ENCODE measurements around the gene GULP1. TPM values are rescaled to one million over a fixed set of nuclear protein-coding genes. Genes with fewer than 3 reads are reported as not detected.
"Not testable (repeated sequence)": the region's sequence is repeated elsewhere in the genome, so short reads cannot be mapped to it uniquely, and the experiment has no call there.

Gene GULP1
- total RNA-seq, 1 donor from 2014 or later = 21.9 TPM

- no peaks in the 10 kb centered on the region for H3K4me1 ChIP-seq (ENCODE audit: control insufficient read depth in 3 of 3, insufficient read depth in 3 of 3, low read length in 3 of 3)
- no peaks in the 10 kb centered on the region for H3K36me3 ChIP-seq (ENCODE audit: control insufficient read depth in 3 of 3, insufficient read depth in 3 of 3, low read length in 3 of 3)
- H3K9ac ChIP-seq (ENCODE audit: low read depth in 1 of 3, low read length in 3 of 3) = no peak overlapping the region
- no peak overlapping the region for H3K27ac ChIP-seq (ENCODE audit: low read depth, low read length)
- no peak overlapping the region for H3K4me3 ChIP-seq (ENCODE audit: low read length in 3 of 3)
- no peaks in the 10 kb centered on the region for H3K9me3 ChIP-seq (ENCODE audit: control insufficient read depth in 3 of 3, low read length in 3 of 3)
- no peaks in the 10 kb centered on the region for H3K27me3 ChIP-seq (ENCODE audit: control insufficient read depth in 3 of 3, insufficient read depth in 3 of 3, low read length in 3 of 3)
These were observed 159.2 kb downstream of the GULP1 start for GRCh38 chr2:188450732-188451483.

GRCh38 chr2:188452084-188452483, 160.4 kb downstream of the GULP1 start:
- Histone ChIP-seq H3K36me3 (ENCODE audit: control insufficient read depth in 3 of 3, insufficient read depth in 3 of 3, low read length in 3 of 3) (no peaks in the 10 kb centered on the region), H3K27ac (ENCODE audit: low read depth, low read length) (no peak overlapping the region), H3K27me3 (ENCODE audit: control insufficient read depth in 3 of 3, insufficient read depth in 3 of 3, low read length in 3 of 3) (no peaks in the 10 kb centered on the region), H3K4me1 (ENCODE audit: control insufficient read depth in 3 of 3, insufficient read depth in 3 of 3, low read length in 3 of 3) (no peaks in the 10 kb centered on the region), H3K4me3 (ENCODE audit: low read length in 3 of 3) (no peak overlapping the region), H3K9ac (ENCODE audit: low read depth in 1 of 3, low read length in 3 of 3) (no peak overlapping the region), H3K9me3 (ENCODE audit: control insufficient read depth in 3 of 3, low read length in 3 of 3) (no peaks in the 10 kb centered on the region)

- Histone ChIP-seq H3K4me3 (ENCODE audit: low read length in 3 of 3) (no peak overlapping the region), H3K27ac (ENCODE audit: low read depth, low read length) (no peak overlapping the region), H3K27me3 (ENCODE audit: control insufficient read depth in 3 of 3, insufficient read depth in 3 of 3, low read length in 3 of 3) (no peaks in the 10 kb centered on the region), H3K36me3 (ENCODE audit: control insufficient read depth in 3 of 3, insufficient read depth in 3 of 3, low read length in 3 of 3) (no peaks in the 10 kb centered on the region), H3K9ac (ENCODE audit: low read depth in 1 of 3, low read length in 3 of 3) (no peak overlapping the region), H3K4me1 (ENCODE audit: control insufficient read depth in 3 of 3, insufficient read depth in 3 of 3, low read length in 3 of 3) (no peaks in the 10 kb centered on the region), H3K9me3 (ENCODE audit: control insufficient read depth in 3 of 3, low read length in 3 of 3) (no peaks in the 10 kb centered on the region)
These were observed 164.6 kb downstream of the GULP1 start for GRCh38 chr2:188456114-188456909.

GRCh38 chr2:188459061-188459460, 167.4 kb downstream of the GULP1 start:
- no peaks in the 10 kb centered on the region for H3K27me3 ChIP-seq (ENCODE audit: control insufficient read depth in 3 of 3, insufficient read depth in 3 of 3, low read length in 3 of 3)
- H3K9ac ChIP-seq (ENCODE audit: low read depth in 1 of 3, low read length in 3 of 3) = no peak overlapping the region
- no peaks in the 10 kb centered on the region for H3K4me1 ChIP-seq (ENCODE audit: control insufficient read depth in 3 of 3, insufficient read depth in 3 of 3, low read length in 3 of 3)
- H3K27ac ChIP-seq (ENCODE audit: low read depth, low read length) = no peak overlapping the region
- H3K4me3 ChIP-seq (ENCODE audit: low read length in 3 of 3) = no peak overlapping the region
- H3K9me3 ChIP-seq (ENCODE audit: control insufficient read depth in 3 of 3, low read length in 3 of 3) = no peaks in the 10 kb centered on the region
- no peaks in the 10 kb centered on the region for H3K36me3 ChIP-seq (ENCODE audit: control insufficient read depth in 3 of 3, insufficient read depth in 3 of 3, low read length in 3 of 3)

GRCh38 chr2:188466078-188466477, 174.4 kb downstream of the GULP1 start:
- not testable (repeated sequence) for H3K36me3 ChIP-seq (ENCODE audit: control insufficient read depth in 3 of 3, insufficient read depth in 3 of 3, low read length in 3 of 3); H3K27me3 ChIP-seq (ENCODE audit: control insufficient read depth in 3 of 3, insufficient read depth in 3 of 3, low read length in 3 of 3); H3K27ac ChIP-seq (ENCODE audit: low read depth, low read length); H3K9me3 ChIP-seq (ENCODE audit: control insufficient read depth in 3 of 3, low read length in 3 of 3); H3K4me1 ChIP-seq (ENCODE audit: control insufficient read depth in 3 of 3, insufficient read depth in 3 of 3, low read length in 3 of 3); H3K4me3 ChIP-seq (ENCODE audit: low read length in 3 of 3); H3K9ac ChIP-seq (ENCODE audit: low read depth in 1 of 3, low read length in 3 of 3)

GRCh38 chr2:188466761-188467160, 175.1 kb downstream of the GULP1 start:
- Histone ChIP-seq H3K9me3 (ENCODE audit: control insufficient read depth in 3 of 3, low read length in 3 of 3) (no peaks in the 10 kb centered on the region), H3K4me3 (ENCODE audit: low read length in 3 of 3) (no peak overlapping the region), H3K9ac (ENCODE audit: low read depth in 1 of 3, low read length in 3 of 3) (no peak overlapping the region), H3K4me1 (ENCODE audit: control insufficient read depth in 3 of 3, insufficient read depth in 3 of 3, low read length in 3 of 3) (no peaks in the 10 kb centered on the region), H3K36me3 (ENCODE audit: control insufficient read depth in 3 of 3, insufficient read depth in 3 of 3, low read length in 3 of 3) (no peaks in the 10 kb centered on the region), H3K27me3 (ENCODE audit: control insufficient read depth in 3 of 3, insufficient read depth in 3 of 3, low read length in 3 of 3) (no peaks in the 10 kb centered on the region), H3K27ac (ENCODE audit: low read depth, low read length) (no peak overlapping the region)

GRCh38 chr2:188471166-188471565, 179.5 kb downstream of the GULP1 start:
- H3K4me3 ChIP-seq (ENCODE audit: low read length in 3 of 3) = no peak overlapping the region
- no peaks in the 10 kb centered on the region for H3K9me3 ChIP-seq (ENCODE audit: control insufficient read depth in 3 of 3, low read length in 3 of 3)
- H3K4me1 ChIP-seq (ENCODE audit: control insufficient read depth in 3 of 3, insufficient read depth in 3 of 3, low read length in 3 of 3) = no peaks in the 10 kb centered on the region
- no peaks in the 10 kb centered on the region for H3K27me3 ChIP-seq (ENCODE audit: control insufficient read depth in 3 of 3, insufficient read depth in 3 of 3, low read length in 3 of 3)
- no peak overlapping the region for H3K27ac ChIP-seq (ENCODE audit: low read depth, low read length)
- no peak overlapping the region for H3K9ac ChIP-seq (ENCODE audit: low read depth in 1 of 3, low read length in 3 of 3)
- no peaks in the 10 kb centered on the region for H3K36me3 ChIP-seq (ENCODE audit: control insufficient read depth in 3 of 3, insufficient read depth in 3 of 3, low read length in 3 of 3)

- Histone ChIP-seq H3K9ac (ENCODE audit: low read depth in 1 of 3, low read length in 3 of 3) (no peak overlapping the region), H3K27ac (ENCODE audit: low read depth, low read length) (no peak overlapping the region), H3K4me1 (ENCODE audit: control insufficient read depth in 3 of 3, insufficient read depth in 3 of 3, low read length in 3 of 3) (no peaks in the 10 kb centered on the region), H3K27me3 (ENCODE audit: control insufficient read depth in 3 of 3, insufficient read depth in 3 of 3, low read length in 3 of 3) (no peaks in the 10 kb centered on the region), H3K9me3 (ENCODE audit: control insufficient read depth in 3 of 3, low read length in 3 of 3) (no peaks in the 10 kb centered on the region), H3K36me3 (ENCODE audit: control insufficient read depth in 3 of 3, insufficient read depth in 3 of 3, low read length in 3 of 3) (no peaks in the 10 kb centered on the region), H3K4me3 (ENCODE audit: low read length in 3 of 3) (no peak overlapping the region)
These were observed 181.6 kb downstream of the GULP1 start for GRCh38 chr2:188473306-188473705.

- Histone ChIP-seq H3K36me3 (ENCODE audit: control insufficient read depth in 3 of 3, insufficient read depth in 3 of 3, low read length in 3 of 3) (no peaks in the 10 kb centered on the region), H3K4me3 (ENCODE audit: low read length in 3 of 3) (no peak overlapping the region), H3K4me1 (ENCODE audit: control insufficient read depth in 3 of 3, insufficient read depth in 3 of 3, low read length in 3 of 3) (no peaks in the 10 kb centered on the region), H3K9me3 (ENCODE audit: control insufficient read depth in 3 of 3, low read length in 3 of 3) (no peaks in the 10 kb centered on the region), H3K27me3 (ENCODE audit: control insufficient read depth in 3 of 3, insufficient read depth in 3 of 3, low read length in 3 of 3) (no peaks in the 10 kb centered on the region), H3K27ac (ENCODE audit: low read depth, low read length) (no peak overlapping the region), H3K9ac (ENCODE audit: low read depth in 1 of 3, low read length in 3 of 3) (no peak overlapping the region)
These were observed 182.6 kb downstream of the GULP1 start for GRCh38 chr2:188474316-188474715.

GRCh38 chr2:188475945-188476344, 184.3 kb downstream of the GULP1 start:
- Histone ChIP-seq H3K9ac (ENCODE audit: low read depth in 1 of 3, low read length in 3 of 3) (no peak overlapping the region), H3K27me3 (ENCODE audit: control insufficient read depth in 3 of 3, insufficient read depth in 3 of 3, low read length in 3 of 3) (no peaks in the 10 kb centered on the region), H3K36me3 (ENCODE audit: control insufficient read depth in 3 of 3, insufficient read depth in 3 of 3, low read length in 3 of 3) (no peaks in the 10 kb centered on the region), H3K27ac (ENCODE audit: low read depth, low read length) (no peak overlapping the region), H3K9me3 (ENCODE audit: control insufficient read depth in 3 of 3, low read length in 3 of 3) (no peaks in the 10 kb centered on the region), H3K4me1 (ENCODE audit: control insufficient read depth in 3 of 3, insufficient read depth in 3 of 3, low read length in 3 of 3) (no peaks in the 10 kb centered on the region), H3K4me3 (ENCODE audit: low read length in 3 of 3) (no peak overlapping the region)

Data from skeletal muscle tissue (tissue), 4 donors.